ENCODE data around the gene CCDC136. TPM values are rescaled to one million over a fixed set of nuclear protein-coding genes. Genes with fewer than 3 reads are reported as not detected.

CCDC136 gene
- total RNA-seq, 1 experiment from 2014 or later, result 31.1 TPM

DNA sequence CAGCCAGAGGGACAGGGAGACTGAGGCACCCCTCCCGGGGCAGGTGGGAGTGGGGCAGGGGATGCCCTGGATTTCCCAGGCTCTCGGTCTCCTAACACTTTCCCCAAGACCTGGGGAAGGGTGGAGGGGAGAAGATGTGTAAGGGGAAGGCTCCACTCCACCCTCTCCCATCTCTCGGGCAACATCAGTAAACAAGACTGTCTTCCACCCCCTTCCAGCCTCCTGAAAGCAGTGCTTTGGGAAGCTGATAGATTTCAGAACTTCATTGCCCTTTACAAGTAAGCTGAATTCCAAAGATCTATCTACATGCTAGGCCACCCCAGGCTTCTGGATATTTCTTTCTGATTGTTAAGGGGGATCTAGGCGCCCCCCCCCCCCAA is 42.2 kb downstream of the CCDC136 start:
- Histone ChIP-seq H3K4me2 (ENCODE audit: insufficient read depth, insufficient read length, low read length) (no peak overlapping the region), H2BK12ac (ENCODE audit: insufficient read length, low read depth, low read length) (no peak overlapping the region), H3K23ac (ENCODE audit: insufficient read length, low read depth, low read length) (no peak overlapping the region), H2AK5ac (ENCODE audit: insufficient read length, low read length) (no peak overlapping the region), H3K79me2 (ENCODE audit: insufficient read depth, low read length) (no peaks in the 10 kb centered on the region), H2BK15ac (ENCODE audit: low read depth, low read length) (no peak overlapping the region), H4K5ac (ENCODE audit: insufficient read length, low read depth, low read length) (no peak overlapping the region), H3K9ac (ENCODE audit: extremely low read depth, insufficient read length, low read length) (no peak overlapping the region), H3K14ac (ENCODE audit: insufficient read depth, low read length) (no peak overlapping the region), H3K23me2 (ENCODE audit: insufficient read length, low read depth, low read length, poor library complexity, severe bottlenecking) (peaks cover 22% of the 10 kb centered on the region), H3K79me1 (ENCODE audit: insufficient read depth, low read depth, low read length, poor library complexity, severe bottlenecking) (no peaks in the 10 kb centered on the region), H2AFZ (ENCODE audit: low read length) (no peak overlapping the region), H2BK5ac (ENCODE audit: insufficient read length, low read length) (no peak overlapping the region), H3K56ac (ENCODE audit: insufficient read length, low read depth, low read length) (no peak overlapping the region), H4K20me1 (ENCODE audit: control insufficient read depth, insufficient read depth, insufficient read length) (no peaks in the 10 kb centered on the region), H3T11ph (ENCODE audit: low read length) (no peak overlapping the region), H2BK120ac (ENCODE audit: low read depth, low read length, poor library complexity, severe bottlenecking) (no peak overlapping the region), H3K18ac (ENCODE audit: insufficient read length, low read depth, low read length) (no peak overlapping the region), H2BK20ac (ENCODE audit: low read depth, low read length, poor library complexity, severe bottlenecking) (no peak overlapping the region), H3K4ac (ENCODE audit: low read depth, low read length) (no peak overlapping the region), H4K91ac (ENCODE audit: insufficient read length, low read depth, low read length) (no peak overlapping the region), H3K9me3 (ENCODE audit: control insufficient read depth, low read depth, low read length) (no peaks in the 10 kb centered on the region), H4K8ac (replicated peaks; ENCODE audit: insufficient read length, low read depth, low read length) (no peak overlapping the region), H3K27me3 (ENCODE audit: insufficient read depth, low read length) (peaks cover 12% of the 10 kb centered on the region; the same call in 1 of the 2 replicates), H3K4me1 (ENCODE audit: insufficient read depth, low read length) (peaks cover 5% of the 10 kb centered on the region; the same call in 1 of the 2 replicates), H3K27ac (ENCODE audit: insufficient read length, low read depth, low read length) (no peak overlapping the region)
- DNase-seq, result no peak
- Mint-ChIP-seq H3K4me1 (peaks cover 24 to 42% of the 10 kb centered on the region in 2 experiments), H3K4me3 (no peak overlapping the region), H3K27ac (no peak overlapping the region), H3K27me3 (ENCODE audit: low read depth) (peaks cover 33% of the 10 kb centered on the region), H3K9me3 (no peaks in the 10 kb centered on the region), H3K36me3 (ENCODE audit: insufficient read depth in 1 of 3, low read depth in 3 of 3) (no peaks in the 10 kb centered on the region)
- WGBS (ENCODE audit: extremely low coverage, insufficient read length, low lambda C conversion rate), result no CpG with 5 or more reads among the region's 4 CpGs
- TF ChIP-seq, protein P1, sequence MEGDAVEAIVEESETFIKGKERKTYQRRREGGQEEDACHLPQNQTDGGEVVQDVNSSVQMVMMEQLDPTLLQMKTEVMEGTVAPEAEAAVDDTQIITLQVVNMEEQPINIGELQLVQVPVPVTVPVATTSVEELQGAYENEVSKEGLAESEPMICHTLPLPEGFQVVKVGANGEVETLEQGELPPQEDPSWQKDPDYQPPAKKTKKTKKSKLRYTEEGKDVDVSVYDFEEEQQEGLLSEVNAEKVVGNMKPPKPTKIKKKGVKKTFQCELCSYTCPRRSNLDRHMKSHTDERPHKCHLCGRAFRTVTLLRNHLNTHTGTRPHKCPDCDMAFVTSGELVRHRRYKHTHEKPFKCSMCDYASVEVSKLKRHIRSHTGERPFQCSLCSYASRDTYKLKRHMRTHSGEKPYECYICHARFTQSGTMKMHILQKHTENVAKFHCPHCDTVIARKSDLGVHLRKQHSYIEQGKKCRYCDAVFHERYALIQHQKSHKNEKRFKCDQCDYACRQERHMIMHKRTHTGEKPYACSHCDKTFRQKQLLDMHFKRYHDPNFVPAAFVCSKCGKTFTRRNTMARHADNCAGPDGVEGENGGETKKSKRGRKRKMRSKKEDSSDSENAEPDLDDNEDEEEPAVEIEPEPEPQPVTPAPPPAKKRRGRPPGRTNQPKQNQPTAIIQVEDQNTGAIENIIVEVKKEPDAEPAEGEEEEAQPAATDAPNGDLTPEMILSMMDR (conservative IDR thresholded peaks at IDR 0.05), result no peak
